DND-41 (cell line): ENCODE measurements around the gene CDK16.

ENCODE experiments used
- CTCF ChIP-seq: IDR thresholded peaks from 2 replicates; pipeline ENCODE4 v1.5.1; 2012; ENCODE audit warnings: borderline replicate concordance, low read length, moderate library complexity, mild to moderate bottlenecking; ENCODE audit not compliant: poor library complexity, severe bottlenecking; ENCODE audit errors: extremely low read depth
- EZH2 ChIP-seq: IDR thresholded peaks from 3 replicates; pipeline ENCODE4 v1.6.1; 2012; ENCODE audit warnings: borderline replicate concordance, low read depth, mild to moderate bottlenecking, moderate library complexity, low read length, inconsistent platforms; ENCODE audit not compliant: severe bottlenecking

- no peak for TF ChIP-seq EZH2
- no peak for TF ChIP-seq CTCF
These were observed 40.1 kb upstream of the CDK16 start for GRCh38 chrX:47178337-47178736.
